GM13976 (cell line): ENCODE results near the gene CCAR1.
A peak's percentile ranks its signal among the peaks of the same experiment; 100 is the strongest.
"Not testable (repeated sequence)": the region's sequence is repeated elsewhere in the genome, so short reads cannot be mapped to it uniquely, and the experiment has no call there.

Experiments
- DNase-seq: peaks from one replicate; pipeline ENCODE4 v3.0.0; 2012; ENCODE audit warnings: low spot score
- in situ Hi-C: fragments of 300-500 bp; cut with MboI; formaldehyde crosslinking; loops from one replicate; pipeline ENCODE4 v1.12.0; 2022; ENCODE audit warnings: low sequenced_read_pairs, mixed read lengths, inconsistent platforms; ENCODE audit not compliant: unreplicated experiment
- TF ChIP-seq, protein P1 (sequence below): IDR thresholded peaks from 2 replicates; pipeline ENCODE4 v1.5.1; 2012; ENCODE audit warnings: borderline replicate concordance, mild to moderate bottlenecking; ENCODE audit not compliant: insufficient read depth; ENCODE audit errors: extremely low read depth, missing control alignments, control extremely low read depth

Gene CCAR1

DNA sequence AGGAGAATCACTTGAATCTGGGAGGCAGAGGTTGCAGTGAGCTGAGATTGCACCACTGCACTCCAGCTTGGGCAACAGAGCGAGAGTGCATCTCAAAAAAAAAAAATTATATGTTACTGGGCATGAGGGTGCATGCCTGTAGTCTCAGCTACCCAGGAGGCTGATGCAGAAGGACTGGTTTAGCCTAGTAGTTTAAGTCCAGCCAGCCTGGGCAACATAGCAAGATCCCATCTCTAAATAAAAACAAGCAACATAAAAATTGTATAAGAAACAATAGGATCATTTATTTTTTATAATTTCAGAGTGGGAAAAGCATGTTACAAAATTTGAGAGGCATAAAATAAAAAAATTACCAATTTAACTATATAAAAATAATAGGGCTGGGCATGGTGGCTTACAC is 15.5 kb upstream of the CCAR1 start:
- in situ Hi-C loops: no loop called here
- no peak for DNase-seq
- TF ChIP-seq, protein P1, sequence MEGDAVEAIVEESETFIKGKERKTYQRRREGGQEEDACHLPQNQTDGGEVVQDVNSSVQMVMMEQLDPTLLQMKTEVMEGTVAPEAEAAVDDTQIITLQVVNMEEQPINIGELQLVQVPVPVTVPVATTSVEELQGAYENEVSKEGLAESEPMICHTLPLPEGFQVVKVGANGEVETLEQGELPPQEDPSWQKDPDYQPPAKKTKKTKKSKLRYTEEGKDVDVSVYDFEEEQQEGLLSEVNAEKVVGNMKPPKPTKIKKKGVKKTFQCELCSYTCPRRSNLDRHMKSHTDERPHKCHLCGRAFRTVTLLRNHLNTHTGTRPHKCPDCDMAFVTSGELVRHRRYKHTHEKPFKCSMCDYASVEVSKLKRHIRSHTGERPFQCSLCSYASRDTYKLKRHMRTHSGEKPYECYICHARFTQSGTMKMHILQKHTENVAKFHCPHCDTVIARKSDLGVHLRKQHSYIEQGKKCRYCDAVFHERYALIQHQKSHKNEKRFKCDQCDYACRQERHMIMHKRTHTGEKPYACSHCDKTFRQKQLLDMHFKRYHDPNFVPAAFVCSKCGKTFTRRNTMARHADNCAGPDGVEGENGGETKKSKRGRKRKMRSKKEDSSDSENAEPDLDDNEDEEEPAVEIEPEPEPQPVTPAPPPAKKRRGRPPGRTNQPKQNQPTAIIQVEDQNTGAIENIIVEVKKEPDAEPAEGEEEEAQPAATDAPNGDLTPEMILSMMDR: no peak

DNA sequence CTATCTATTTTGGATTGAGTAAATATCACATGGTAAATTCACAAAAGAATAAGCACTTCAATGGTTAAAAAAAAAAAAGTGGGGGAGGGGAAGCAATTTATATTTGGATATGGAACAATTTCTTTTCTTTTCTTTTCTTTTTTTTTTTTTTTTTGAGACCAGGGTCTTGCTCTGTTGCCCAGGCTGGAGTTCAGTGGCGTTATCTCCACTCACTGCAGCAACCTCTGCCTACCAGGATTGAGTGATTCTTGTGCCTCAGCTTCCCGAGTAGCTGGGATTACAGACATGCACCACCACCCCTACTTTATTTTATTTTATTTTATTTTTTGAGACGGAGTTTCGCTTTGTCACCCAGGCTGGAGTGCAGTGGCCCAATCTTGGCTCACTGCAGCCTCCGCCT is 12.1 kb upstream of the CCAR1 start:
- DNase-seq, in situ Hi-C loops: not testable (repeated sequence)

DNA sequence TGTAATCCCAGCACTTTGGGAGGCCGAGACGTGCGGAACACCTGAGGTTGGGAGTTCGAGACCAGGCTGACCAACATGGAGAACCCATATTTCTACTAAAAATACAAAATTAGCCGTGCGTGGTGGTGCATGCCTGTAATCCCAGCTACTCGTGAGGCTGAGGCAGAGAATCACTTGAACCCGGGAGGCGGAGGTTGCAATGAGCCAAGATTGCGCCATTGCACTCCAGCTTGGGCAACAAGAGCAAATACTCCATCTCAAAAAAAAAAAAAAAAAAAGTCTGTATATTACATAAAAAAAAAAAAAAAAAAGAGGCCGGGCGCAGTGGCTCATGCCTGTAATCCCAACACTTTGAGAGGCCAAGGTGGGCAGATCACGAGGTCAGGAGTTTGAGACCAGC is 8.0 kb upstream of the CCAR1 start:
- DNase-seq, in situ Hi-C loops: not testable (repeated sequence)

DNA sequence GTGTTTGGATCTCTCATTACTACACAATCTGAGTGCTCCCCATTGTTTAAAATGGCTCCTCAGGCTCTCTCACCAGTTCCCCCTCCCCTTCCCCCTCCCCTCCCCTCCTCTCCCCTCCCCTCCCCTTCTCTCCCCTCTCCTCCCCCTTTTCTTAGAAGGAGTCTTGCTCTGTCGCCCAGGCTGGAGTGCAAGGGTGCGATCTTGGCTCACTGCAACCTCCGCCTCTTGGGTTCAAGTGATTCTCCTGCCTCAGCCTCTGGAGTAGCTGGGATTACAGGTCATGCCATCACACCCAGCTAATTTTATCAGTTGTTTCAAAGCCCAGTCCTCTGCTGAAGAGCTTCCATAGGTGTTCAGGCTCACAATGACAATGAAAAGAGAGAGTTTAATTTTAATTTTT is 3.6 kb upstream of the CCAR1 start:
- DNase-seq: no peak
- TF ChIP-seq, protein P1: no peak
- in situ Hi-C loops: no loop called here

- in situ Hi-C loops: no loop called here
- TF ChIP-seq, protein P1: no peak
- DNase-seq: peak; percentile 19
Observed at GRCh38 chr10:68721673-68722335, 765 bp downstream of the CCAR1 start.

- TF ChIP-seq, protein P1: no peak
- no peak for DNase-seq
- in situ Hi-C loops: no loop called here
Observed at GRCh38 chr10:68725016-68725415, 4.0 kb downstream of the CCAR1 start.

DNA sequence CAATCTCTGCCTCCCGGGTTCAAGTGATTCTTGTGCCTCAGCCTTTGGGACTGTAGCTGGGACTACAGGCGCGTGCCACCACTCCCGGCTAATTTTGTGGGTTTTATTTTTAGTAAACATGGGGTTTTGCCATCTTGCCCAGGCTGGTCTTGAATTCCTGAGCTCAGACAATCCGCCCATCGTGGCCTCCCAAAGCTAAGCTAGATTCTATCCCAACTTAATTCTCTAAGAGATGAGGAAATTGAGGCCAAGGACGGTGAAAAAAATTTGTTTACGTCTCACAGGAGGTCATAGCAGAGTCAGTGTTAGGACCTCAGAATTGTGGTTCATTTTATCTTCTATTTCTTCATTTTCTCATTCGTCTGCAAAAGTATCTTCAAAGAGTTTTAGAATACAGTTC is 6.1 kb downstream of the CCAR1 start:
- DNase-seq: no peak
- TF ChIP-seq, protein P1: no peak
- in situ Hi-C loops: no loop called here

- TF ChIP-seq, protein P1: no peak
- DNase-seq: no peak
- in situ Hi-C loops: no loop called here
Observed at GRCh38 chr10:68732651-68733050, 11.6 kb downstream of the CCAR1 start.
